Measurements from ENCODE around the gene COA6.

- TF ChIP-seq POLR2AphosphoS5 (IDR thresholded peaks at IDR 0.05; ENCODE audit: low read depth) (no peak), CTCF (IDR thresholded peaks at IDR 0.05; ENCODE audit: insufficient read depth, low read length) (no peak), REST (IDR thresholded peaks at IDR 0.05; ENCODE audit: insufficient replicate concordance, low read depth) (no peak), SPI1 (IDR thresholded peaks at IDR 0.05; ENCODE audit: borderline replicate concordance, low read depth) (no peak)
These were observed 3.5 kb upstream of the COA6 start for GRCh38 chr1:234369784-234370183.

Measured in HL-60 (cell line).